NCI-H2081 treated with DMSO at 0.1 percent for 48 hours (cell line): ENCODE measurements around the gene CHST3.
"Not testable (repeated sequence)": the region's sequence is repeated elsewhere in the genome, so short reads cannot be mapped to it uniquely, and the experiment has no call there.

Experiments used
- DNase-seq: peaks from one replicate; lab custom pipeline; 2025; lab: John Stamatoyannopoulos, UW

Gene CHST3

GRCh38 chr10:71964098-71964742, at the start of gene CHST3:
Gene CHST3 (plus strand): TSS chr10:71964395. CDS start chr10:72005843, 41,448 bp downstream.
- DNase-seq, result no peak

GRCh38 chr10:71916827-71917226, 47.4 kb upstream of the CHST3 start:
- DNase-seq, result no peak

GRCh38 chr10:71918992-71919391, 45.2 kb upstream of the CHST3 start:
- DNase-seq, result no peak

- DNase-seq, result not testable (repeated sequence)
Observed at GRCh38 chr10:71919956-71920539, 44.1 kb upstream of the CHST3 start.

- DNase-seq, result no peak
Observed at GRCh38 chr10:71920540-71921323, 43.5 kb upstream of the CHST3 start.

GRCh38 chr10:71921324-71922027, 42.7 kb upstream of the CHST3 start:
- no peak for DNase-seq

GRCh38 chr10:71923138-71923692, 41.0 kb upstream of the CHST3 start:
- no peak for DNase-seq

GRCh38 chr10:71924771-71925170, 39.4 kb upstream of the CHST3 start:
- no peak for DNase-seq

GRCh38 chr10:71927159-71927558, 37.0 kb upstream of the CHST3 start:
- no peak for DNase-seq

- no peak for DNase-seq
Observed at GRCh38 chr10:71927776-71928592, 36.2 kb upstream of the CHST3 start.

GRCh38 chr10:71931295-71931694, 32.9 kb upstream of the CHST3 start:
- DNase-seq, result no peak

- no peak for DNase-seq
Observed at GRCh38 chr10:71933651-71934050, 30.5 kb upstream of the CHST3 start.

- no peak for DNase-seq
Observed at GRCh38 chr10:71938211-71938610, 26.0 kb upstream of the CHST3 start.

GRCh38 chr10:71939304-71939703, 24.9 kb upstream of the CHST3 start:
- DNase-seq, result no peak

- DNase-seq, result no peak
Observed at GRCh38 chr10:71939861-71940474, 24.2 kb upstream of the CHST3 start.

GRCh38 chr10:71940752-71941151, 23.4 kb upstream of the CHST3 start:
- no peak for DNase-seq

- no peak for DNase-seq
Observed at GRCh38 chr10:71941318-71941717, 22.9 kb upstream of the CHST3 start.

GRCh38 chr10:71945819-71946474, 18.2 kb upstream of the CHST3 start:
- no peak for DNase-seq

GRCh38 chr10:71946700-71947099, 17.5 kb upstream of the CHST3 start:
- no peak for DNase-seq

GRCh38 chr10:71948496-71949067, 15.6 kb upstream of the CHST3 start:
- DNase-seq, result no peak
